HL-60 (cell line): ENCODE results near the gene DOCK1.

Experiments used
- DNase-seq, 2 experiments: peaks; one replicate each; pipeline ENCODE4 v3.0.0-alpha.2; 2010 to 2020; ENCODE audit warnings: low read depth in 1 of 2, low spot score in 1 of 2
- H3K27ac ChIP-seq: fragments of 250-450 bp; sonication (Bioruptor Pico); replicated peaks from 2 replicates; pipeline ENCODE4 v1.5.1; 2020; ENCODE audit warnings: mild to moderate bottlenecking, moderate library complexity
- H3K27me3 ChIP-seq: fragments of 250-450 bp; sonication (Bioruptor Pico); 2 replicates; pipeline ENCODE4 v1.5.1; 2021; ENCODE audit warnings: mild to moderate bottlenecking, moderate library complexity; ENCODE audit not compliant: insufficient read depth, poor library complexity, severe bottlenecking
- H3K4me3 ChIP-seq: replicated peaks from 2 replicates; pipeline ENCODE4 v1.5.1; 2011; ENCODE audit warnings: mild to moderate bottlenecking, control low read depth, low read length; ENCODE audit not compliant: insufficient read depth
- CTCF ChIP-seq: IDR thresholded peaks from one replicate; pipeline ENCODE4 v1.5.1; 2011; ENCODE audit warnings: low read length, control low read depth, inconsistent platforms; ENCODE audit not compliant: insufficient read depth
- GABPA ChIP-seq: IDR thresholded peaks from 2 replicates; pipeline ENCODE4 v1.6.1; 2012; ENCODE audit warnings: low read depth
- POLR2AphosphoS5 ChIP-seq: IDR thresholded peaks from 2 replicates; pipeline ENCODE4 v1.6.1; 2012; ENCODE audit warnings: low read depth
- REST ChIP-seq: IDR thresholded peaks from 2 replicates; pipeline ENCODE4 v1.6.1; 2012; ENCODE audit warnings: low read depth; ENCODE audit not compliant: insufficient replicate concordance
- SPI1 ChIP-seq: IDR thresholded peaks from 2 replicates; pipeline ENCODE4 v1.6.1; 2012; ENCODE audit warnings: low read depth, mild to moderate bottlenecking, borderline replicate concordance

Gene DOCK1

GRCh38 chr10:127275793-127276450 is 370.7 kb downstream of the DOCK1 start:
- TF ChIP-seq REST (no peak), SPI1 (no peak), POLR2AphosphoS5 (no peak), GABPA (no peak), CTCF (no peak)
- no peak for DNase-seq

GRCh38 chr10:127276794-127277462 is 371.7 kb downstream of the DOCK1 start:
- Histone ChIP-seq H3K27me3 (no peaks in the 10 kb centered on the region), H3K27ac (no peak overlapping the region), H3K4me3 (no peak overlapping the region)
- TF ChIP-seq CTCF (no peak), SPI1 (no peak), GABPA (no peak), POLR2AphosphoS5 (no peak), REST (no peak)
- no peak for DNase-seq

More at GRCh38 chr10:127275793-127276450, 370.7 kb downstream of the DOCK1 start:
- Histone ChIP-seq H3K4me3 (no peak overlapping the region), H3K27ac (no peak overlapping the region), H3K27me3 (no peaks in the 10 kb centered on the region)

- Histone ChIP-seq H3K4me3 (no peak overlapping the region), H3K27ac (no peak overlapping the region)
- no peak for DNase-seq
These were observed 372.8 kb downstream of the DOCK1 start for GRCh38 chr10:127278001-127278400.

More at GRCh38 chr10:127278001-127278400, 372.8 kb downstream of the DOCK1 start:
- no peaks in the 10 kb centered on the region for H3K27me3 ChIP-seq
- TF ChIP-seq CTCF (no peak), REST (no peak), GABPA (no peak), POLR2AphosphoS5 (no peak), SPI1 (no peak)
